Ovary (tissue), 3 donors: ENCODE results near the gene GDF2.

Experiments
- CTCF ChIP-seq, 3 donors: fragments of 450-650 bp in 2 of 3; fragments of 200-600 bp in 1 of 3; IDR thresholded peaks; one replicate each; pipeline versions ENCODE4 v1.5.1 to v1.8.0; 2016 to 2022; ENCODE audit warnings: antibody characterized with exemption in 3 of 3, mild to moderate bottlenecking in 1 of 3
- POLR2A ChIP-seq: fragments of 450-650 bp; IDR thresholded peaks from one replicate; pipeline ENCODE4 v1.6.1; 2017; ENCODE audit warnings: antibody characterized with exemption, mild to moderate bottlenecking, moderate library complexity
- donor health status: DM: no; HTN: no; CAD: no.

GRCh38 chr10:47276071-47276470 is 46.2 kb upstream of the GDF2 start:
- TF ChIP-seq CTCF (IDR thresholded peaks at IDR 0.05) (no peak), POLR2A (no peak)
